Muscle layer of duodenum (tissue), 2 donors: ENCODE measurements around the gene KDM1B.
"Not testable (repeated sequence)": the region's sequence is repeated elsewhere in the genome, so short reads cannot be mapped to it uniquely, and the experiment has no call there.

Source experiments
- H3K27ac ChIP-seq: one replicate; pipeline ENCODE4 v1.7.0; 2013; ENCODE audit warnings: mild to moderate bottlenecking, low read length
- H3K27me3 ChIP-seq: one replicate; pipeline ENCODE4 v1.7.0; 2013; ENCODE audit warnings: low read depth, mild to moderate bottlenecking, control low read depth, low read length
- H3K36me3 ChIP-seq, 2 donors: one replicate each; pipeline ENCODE4 v1.7.0; 2013; ENCODE audit warnings: low read length in 2 of 2, control low read depth in 1 of 2, mild to moderate bottlenecking in 1 of 2; ENCODE audit not compliant: insufficient read depth in 2 of 2, control insufficient read depth in 1 of 2
- H3K4me1 ChIP-seq, 2 donors: one replicate each; pipeline ENCODE4 v1.7.0; 2013; ENCODE audit warnings: low read length in 2 of 2, mild to moderate bottlenecking in 2 of 2, control low read depth in 1 of 2, moderate library complexity in 1 of 2; ENCODE audit not compliant: insufficient read depth in 2 of 2, control insufficient read depth in 1 of 2
- H3K4me3 ChIP-seq, 2 donors: one replicate each; pipeline ENCODE4 v1.7.0; 2013; ENCODE audit warnings: low read length in 2 of 2, low read depth in 1 of 2, mild to moderate bottlenecking in 1 of 2
- H3K9me3 ChIP-seq, 2 donors: one replicate each; pipeline ENCODE4 v1.7.0; 2013; ENCODE audit warnings: low read length in 2 of 2, control low read depth in 1 of 2, mild to moderate bottlenecking in 1 of 2; ENCODE audit not compliant: control insufficient read depth in 1 of 2
- donor health status: healthy.

The KDM1B gene

DNA sequence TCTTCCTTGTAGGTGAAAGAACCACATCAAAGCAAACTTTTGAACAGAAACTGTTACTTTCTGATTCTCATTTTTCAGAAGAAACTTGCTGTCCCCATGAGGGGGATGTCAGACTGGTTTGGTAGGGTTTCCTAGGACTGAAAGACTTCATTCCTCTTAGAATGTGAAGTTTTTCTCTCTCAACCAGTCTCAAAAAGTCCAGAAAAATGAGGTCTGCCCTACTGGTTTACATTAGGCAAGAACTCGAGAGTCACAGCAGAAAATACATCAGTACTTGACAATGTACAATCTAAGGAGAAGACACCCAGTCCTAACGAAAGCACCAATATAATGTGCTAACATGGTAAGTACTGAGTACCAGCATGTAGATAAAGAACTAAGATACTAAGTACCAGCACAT, 20.1 kb upstream of the KDM1B start:
- no peaks in the 10 kb centered on the region for H3K9me3 ChIP-seq
- no peak overlapping the region for H3K4me3 ChIP-seq
- no peaks in the 10 kb centered on the region for H3K27me3 ChIP-seq
- H3K4me1 ChIP-seq: no peaks in the 10 kb centered on the region
- H3K27ac ChIP-seq: no peak overlapping the region
- peaks cover 0 to 26% of the 10 kb centered on the region in 2 donors for H3K36me3 ChIP-seq

DNA sequence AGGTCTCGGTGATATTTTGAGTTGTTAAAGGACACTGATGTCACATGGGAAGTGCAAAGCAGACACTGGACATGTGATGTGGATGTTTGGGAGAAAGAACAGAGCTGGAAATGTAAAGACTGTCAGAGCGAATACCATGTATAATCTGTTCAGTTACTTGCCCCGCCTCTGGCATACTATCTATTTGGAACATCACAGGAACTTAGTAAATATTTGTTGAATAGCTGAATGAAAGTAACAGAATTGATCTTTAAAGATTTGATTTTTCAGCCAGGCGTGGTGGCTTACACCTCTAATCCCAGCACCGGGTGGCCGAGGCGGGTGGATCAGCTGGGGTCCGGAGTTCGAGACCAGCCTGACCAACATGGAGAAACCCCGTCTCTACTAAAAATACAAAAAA, 19.0 kb upstream of the KDM1B start:
- H3K27ac ChIP-seq: no peak overlapping the region
- H3K4me3 ChIP-seq: no peak overlapping the region
- H3K4me1 ChIP-seq: no peaks in the 10 kb centered on the region
- no peaks in the 10 kb centered on the region for H3K27me3 ChIP-seq
- H3K9me3 ChIP-seq: no peaks in the 10 kb centered on the region
- peaks cover 0 to 26% of the 10 kb centered on the region in 2 donors for H3K36me3 ChIP-seq

DNA sequence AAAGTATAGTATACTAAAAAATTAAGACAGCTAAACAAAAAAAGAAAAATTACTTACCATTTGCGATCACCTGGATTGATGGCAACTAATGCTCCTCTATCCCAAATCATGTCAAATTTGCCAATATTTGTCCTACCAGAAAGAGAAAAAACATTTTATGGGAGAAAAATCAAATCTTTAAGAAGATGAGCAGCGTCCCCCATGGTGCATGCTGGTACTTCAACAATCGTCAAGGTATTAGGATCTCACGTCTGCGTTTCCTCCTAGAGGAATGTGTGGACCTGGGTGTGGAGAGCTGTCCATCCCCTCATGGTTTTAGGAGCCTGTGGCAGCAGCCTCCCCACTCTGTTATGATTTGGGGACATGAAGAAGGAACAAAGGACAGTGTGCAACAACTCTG, 16.3 kb upstream of the KDM1B start:
- Histone ChIP-seq H3K4me1 (no peaks in the 10 kb centered on the region), H3K36me3 (peaks cover 9 to 40% of the 10 kb centered on the region in 2 donors), H3K27me3 (no peaks in the 10 kb centered on the region), H3K9me3 (no peaks in the 10 kb centered on the region), H3K27ac (no peak overlapping the region), H3K4me3 (no peak overlapping the region)

DNA sequence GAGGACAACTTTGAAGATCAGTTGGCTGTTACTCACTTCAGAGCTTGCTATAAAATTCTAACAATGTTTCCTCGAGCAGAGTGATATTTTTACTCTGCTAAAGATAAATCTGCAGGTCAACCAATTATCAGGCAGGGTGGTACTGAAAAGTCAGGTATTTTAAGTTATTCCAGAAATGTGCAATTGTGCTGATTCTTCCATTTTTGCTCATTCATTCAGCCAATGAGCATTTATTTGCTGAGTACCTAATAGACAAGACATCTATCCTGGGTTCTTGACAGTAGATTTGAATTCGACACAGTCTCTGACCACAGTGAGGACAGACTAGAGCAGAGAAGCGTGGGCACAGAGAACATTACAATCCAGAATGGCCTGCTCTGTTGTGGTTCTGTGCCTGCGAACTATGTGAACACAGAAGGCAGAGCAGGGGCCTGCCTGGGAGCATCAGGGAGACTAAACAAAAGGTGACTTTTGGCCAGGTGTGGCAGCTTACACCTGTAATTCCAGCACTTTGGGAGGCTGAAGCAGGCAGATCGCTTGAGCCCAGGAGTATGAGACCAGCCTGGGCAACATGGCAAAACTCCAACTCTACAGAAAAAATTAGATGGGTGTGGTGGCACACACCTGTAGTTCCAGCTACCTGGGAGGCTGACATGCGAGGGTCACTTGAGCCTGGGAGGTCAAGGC, 15.1 kb upstream of the KDM1B start:
- no peaks in the 10 kb centered on the region for H3K9me3 ChIP-seq
- no peak overlapping the region for H3K27ac ChIP-seq
- no peaks in the 10 kb centered on the region for H3K4me1 ChIP-seq
- H3K4me3 ChIP-seq: no peak overlapping the region
- no peaks in the 10 kb centered on the region for H3K27me3 ChIP-seq
- peaks cover 9 to 30% of the 10 kb centered on the region in 2 donors for H3K36me3 ChIP-seq

DNA sequence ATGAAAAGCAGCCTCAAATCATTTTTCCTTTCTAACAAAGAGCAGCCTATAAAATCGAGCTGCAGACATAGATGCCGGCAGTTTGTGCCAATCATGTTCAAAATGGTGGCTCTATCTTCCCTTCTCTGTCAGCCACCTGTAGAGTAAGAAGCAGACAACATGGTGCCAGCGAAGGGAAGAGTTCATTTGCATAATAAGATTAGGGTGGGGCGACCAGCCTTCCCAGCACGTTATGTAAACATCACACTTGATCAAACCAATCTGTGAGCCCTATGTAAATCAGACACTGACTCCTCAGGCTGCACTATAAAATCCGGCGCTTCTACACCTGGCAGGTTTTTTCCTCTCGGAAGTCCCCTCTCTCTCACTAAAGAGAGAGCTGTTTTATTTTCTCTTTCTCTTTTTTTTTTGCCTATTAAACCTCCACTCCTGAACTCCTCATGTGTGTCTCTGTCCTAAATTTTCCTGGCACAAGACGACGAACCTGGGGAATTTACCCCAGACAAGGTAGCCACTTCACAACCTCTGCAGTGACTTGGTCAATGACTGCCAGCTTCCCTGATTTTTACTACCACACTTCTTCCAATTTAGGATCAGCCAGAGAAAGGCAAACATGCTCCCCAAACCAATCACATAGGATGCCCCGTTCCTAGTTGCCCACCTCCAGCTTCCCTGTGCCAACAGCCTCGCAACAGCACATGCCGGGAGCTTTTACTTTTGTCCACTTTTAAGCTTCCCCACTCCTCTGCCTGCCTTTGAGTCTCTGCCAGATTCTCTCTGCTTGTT, 13.2 kb upstream of the KDM1B start:
- no peaks in the 10 kb centered on the region for H3K4me1 ChIP-seq
- H3K4me3 ChIP-seq: no peak overlapping the region
- H3K36me3 ChIP-seq: peaks cover 9 to 26% of the 10 kb centered on the region in 2 donors
- H3K9me3 ChIP-seq: no peaks in the 10 kb centered on the region
- H3K27me3 ChIP-seq: no peaks in the 10 kb centered on the region
- H3K27ac ChIP-seq: no peak overlapping the region

DNA sequence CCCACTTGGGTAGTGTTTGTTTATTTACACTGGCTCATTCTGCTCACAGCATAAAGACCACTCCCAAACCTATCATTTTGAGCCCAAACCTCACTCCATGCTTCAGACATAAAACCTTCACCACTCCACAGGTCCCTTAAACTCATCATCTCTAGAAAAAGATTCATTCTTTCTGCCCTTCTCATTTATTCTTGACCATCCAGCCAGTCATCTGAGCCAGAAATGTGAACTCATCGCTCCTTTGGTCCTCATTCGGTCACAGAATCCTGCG, 12.7 kb upstream of the KDM1B start:
- Histone ChIP-seq H3K4me1 (no peaks in the 10 kb centered on the region), H3K27me3 (no peaks in the 10 kb centered on the region), H3K9me3 (no peaks in the 10 kb centered on the region), H3K4me3 (no peak overlapping the region), H3K36me3 (peaks cover 9 to 30% of the 10 kb centered on the region in 2 donors), H3K27ac (no peak overlapping the region)

DNA sequence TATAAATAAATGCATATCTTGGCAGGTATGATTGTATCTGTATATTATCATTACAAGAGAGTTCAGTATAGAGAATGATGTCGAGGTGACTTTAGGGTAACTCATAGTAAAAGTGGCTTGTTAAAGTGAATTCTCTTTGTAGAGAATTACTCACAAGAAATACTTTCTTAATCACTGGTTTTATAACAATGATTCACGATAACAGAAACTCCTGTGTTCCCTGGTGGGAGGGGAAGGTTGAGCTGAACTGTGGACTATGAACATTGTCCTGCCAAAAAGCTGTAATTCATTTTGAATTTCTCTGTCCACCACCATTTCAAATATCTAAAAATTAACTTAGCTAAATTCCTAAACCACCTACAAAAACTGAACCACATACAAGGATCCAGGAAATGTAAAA, 8.1 kb upstream of the KDM1B start:
- H3K36me3 ChIP-seq: peaks cover 9 to 18% of the 10 kb centered on the region in 2 donors
- no peak overlapping the region for H3K27ac ChIP-seq

DNA sequence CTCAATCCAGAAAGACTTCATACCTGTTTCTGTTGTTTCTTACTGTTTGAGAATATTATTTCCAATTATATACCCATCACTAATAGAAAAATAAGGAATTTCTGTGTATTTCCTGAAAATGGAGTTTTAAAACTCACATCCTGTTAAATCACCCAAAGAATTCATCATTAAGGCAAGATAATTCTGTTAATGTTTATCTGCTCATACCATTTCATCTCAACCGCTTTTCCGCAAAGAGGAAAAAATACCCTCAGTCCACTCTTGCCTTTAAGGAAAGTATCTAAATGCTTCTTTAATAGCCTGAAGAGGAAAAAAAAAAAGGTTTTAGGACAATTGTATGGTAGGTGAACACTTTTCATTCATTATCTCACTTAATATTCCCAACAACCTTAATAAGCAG, 7.6 kb upstream of the KDM1B start:
- Histone ChIP-seq H3K27me3 (no peaks in the 10 kb centered on the region), H3K9me3 (no peaks in the 10 kb centered on the region), H3K4me3 (no peak overlapping the region), H3K27ac (no peak overlapping the region), H3K36me3 (peaks cover 7 to 14% of the 10 kb centered on the region in 2 donors), H3K4me1 (no peaks in the 10 kb centered on the region)

More for the DNA sequence above, 8.1 kb upstream of the KDM1B start:
- H3K27me3 ChIP-seq: no peaks in the 10 kb centered on the region
- no peak overlapping the region for H3K4me3 ChIP-seq
- no peaks in the 10 kb centered on the region for H3K9me3 ChIP-seq
- H3K4me1 ChIP-seq: no peaks in the 10 kb centered on the region

DNA sequence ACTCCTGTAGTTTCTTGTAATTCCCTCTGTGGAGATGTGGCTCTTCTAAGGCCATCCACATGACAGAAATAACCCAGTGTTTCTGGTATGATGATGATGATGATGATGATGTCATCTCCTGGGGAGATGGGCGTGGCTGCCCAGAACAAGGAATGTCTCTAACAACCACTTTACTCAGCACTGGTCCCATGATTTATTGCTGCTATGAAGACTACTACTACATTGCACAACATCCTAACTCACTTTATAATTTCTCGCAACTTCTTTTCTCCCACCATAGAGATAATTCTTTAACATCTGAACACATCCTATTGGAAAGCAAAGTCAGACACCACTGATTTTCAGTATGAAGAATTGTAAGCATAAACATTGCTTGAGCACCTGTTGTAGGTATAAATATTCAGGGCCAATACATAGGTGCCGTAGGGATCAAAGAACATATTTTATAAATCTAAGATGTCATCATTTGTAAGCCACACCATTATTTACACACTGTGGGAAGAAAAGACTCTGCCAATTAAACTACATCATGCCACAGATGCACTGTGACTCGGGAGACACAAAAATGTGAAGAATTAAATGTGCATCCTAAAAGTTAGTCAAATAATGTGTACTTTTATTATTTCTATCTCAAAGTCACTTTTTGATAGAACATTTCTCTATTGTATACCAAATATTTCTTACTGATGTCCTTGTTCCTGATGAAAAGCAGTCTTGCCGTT, 6.8 kb upstream of the KDM1B start:
- Histone ChIP-seq H3K4me1 (peaks cover 3 to 4% of the 10 kb centered on the region in 2 donors), H3K4me3 (no peak overlapping the region), H3K27ac (no peak overlapping the region), H3K27me3 (no peaks in the 10 kb centered on the region), H3K9me3 (no peaks in the 10 kb centered on the region), H3K36me3 (peaks cover 0 to 6% of the 10 kb centered on the region in 2 donors)

DNA sequence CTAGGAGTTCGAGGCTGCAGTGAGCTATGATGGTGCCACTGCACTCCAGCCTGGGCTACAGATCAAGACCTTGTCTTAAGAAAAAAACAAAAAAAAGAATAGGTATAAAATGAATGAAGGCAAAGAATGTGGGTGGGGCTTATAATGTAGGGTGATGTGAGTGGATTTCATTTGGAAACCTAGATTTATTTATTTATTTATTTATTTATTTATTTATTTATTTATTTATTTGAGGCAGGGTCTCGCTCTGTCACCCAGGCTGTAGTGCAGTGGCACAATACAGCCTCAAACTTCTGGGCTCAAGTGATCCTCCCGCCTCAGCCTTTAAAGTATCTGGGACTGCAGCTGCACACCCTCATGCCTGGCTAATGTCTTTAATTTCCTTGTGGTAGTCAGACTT, 3.8 kb upstream of the KDM1B start:
- H3K4me3 ChIP-seq, H3K27ac ChIP-seq, H3K27me3 ChIP-seq, H3K9me3 ChIP-seq, H3K36me3 ChIP-seq: not testable (repeated sequence)
- H3K4me1 ChIP-seq: peaks cover 3 to 16% of the 10 kb centered on the region in 2 donors

DNA sequence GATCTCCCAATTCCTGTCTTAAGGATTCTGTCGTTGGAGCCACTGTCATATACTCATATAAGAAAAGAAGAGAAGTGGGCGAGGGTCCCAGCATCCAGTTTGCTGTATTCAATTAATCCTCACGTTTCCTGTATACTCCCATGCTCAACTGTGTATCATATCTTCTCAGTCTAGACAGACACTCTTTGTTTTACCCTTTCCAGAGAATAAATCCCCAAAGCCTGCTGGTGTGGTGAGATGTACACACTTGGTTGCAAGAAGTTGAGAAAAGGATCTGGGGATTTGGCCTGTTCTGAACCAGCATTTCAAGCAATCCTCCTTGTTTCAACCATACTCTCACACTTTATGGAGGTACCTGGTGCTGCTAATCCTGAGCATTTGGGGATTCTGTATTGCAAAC, 3.4 kb upstream of the KDM1B start:
- Histone ChIP-seq H3K27me3 (no peaks in the 10 kb centered on the region), H3K36me3 (peaks cover 0 to 5% of the 10 kb centered on the region in 2 donors), H3K4me3 (no peak overlapping the region), H3K9me3 (no peaks in the 10 kb centered on the region), H3K4me1 (peaks cover 3 to 18% of the 10 kb centered on the region in 2 donors), H3K27ac (no peak overlapping the region)
